ENCODE data around the gene NR1D2.

- no peak for TF ChIP-seq CTCF (IDR thresholded peaks at IDR 0.05)
- no peak for TF ChIP-seq POLR2A (IDR thresholded peaks at IDR 0.05)
- TF ChIP-seq EP300 (IDR thresholded peaks at IDR 0.05): no peak
Measured at GRCh38 chr3:23984934-23985333, 39.8 kb downstream of the NR1D2 start.
